GM12864 (cell line): ENCODE data around the gene ASCC1.

Source experiments
- DNase-seq: peaks from one replicate; pipeline ENCODE4 v3.0.0-alpha.2; 2011; ENCODE audit warnings: low read depth
- H3K4me3 ChIP-seq: 2 replicates; pipeline ENCODE4 v1.5.1; 2011; ENCODE audit warnings: mild to moderate bottlenecking, low read depth, low read length, control low read depth
- CTCF ChIP-seq: IDR thresholded peaks from 2 replicates; pipeline ENCODE4 v1.5.1; 2011; ENCODE audit warnings: low read depth, mild to moderate bottlenecking, moderate library complexity, low read length, control low read depth, inconsistent platforms; ENCODE audit errors: missing control alignments

Gene ASCC1

GRCh38 chr10:72068901-72069446 lies 147.1 kb downstream of the ASCC1 start:
- no peak for DNase-seq
- TF ChIP-seq CTCF: no peak
- H3K4me3 ChIP-seq: no peak overlapping the region

DNA sequence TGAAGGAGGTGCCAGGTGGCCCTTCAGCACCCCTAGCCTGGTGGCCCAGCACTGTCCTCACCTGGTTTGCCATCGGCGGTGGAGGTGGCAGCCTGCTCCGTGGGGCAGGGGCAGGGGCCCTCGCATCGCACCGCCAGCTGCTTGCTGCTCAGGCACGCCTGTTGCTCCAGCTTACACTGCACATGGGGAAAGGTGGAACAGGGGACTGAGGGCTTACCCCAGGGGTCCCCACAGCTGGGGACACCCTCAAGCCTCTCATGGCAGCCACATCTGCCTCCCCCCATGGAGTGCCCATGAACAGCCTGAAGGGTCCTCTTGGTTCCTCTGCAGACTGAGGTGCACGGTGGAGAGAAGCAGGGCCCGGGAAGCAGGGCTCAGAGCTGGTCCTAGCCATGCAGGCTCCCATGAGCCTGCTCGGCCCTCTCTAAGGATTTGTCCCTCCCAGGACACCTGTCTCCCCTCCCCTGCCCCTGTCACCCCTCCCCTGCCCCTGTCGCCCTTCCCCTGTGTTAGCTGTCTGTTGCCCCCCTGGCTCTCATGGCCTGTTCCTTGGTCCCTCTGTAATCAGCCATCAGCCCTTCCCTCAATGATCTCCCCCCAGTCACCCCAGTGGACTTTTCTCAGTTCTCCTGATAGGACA lies 147.8 kb downstream of the ASCC1 start:
- DNase-seq: no peak
- H3K4me3 ChIP-seq: no peak overlapping the region
- no peak for TF ChIP-seq CTCF

DNA sequence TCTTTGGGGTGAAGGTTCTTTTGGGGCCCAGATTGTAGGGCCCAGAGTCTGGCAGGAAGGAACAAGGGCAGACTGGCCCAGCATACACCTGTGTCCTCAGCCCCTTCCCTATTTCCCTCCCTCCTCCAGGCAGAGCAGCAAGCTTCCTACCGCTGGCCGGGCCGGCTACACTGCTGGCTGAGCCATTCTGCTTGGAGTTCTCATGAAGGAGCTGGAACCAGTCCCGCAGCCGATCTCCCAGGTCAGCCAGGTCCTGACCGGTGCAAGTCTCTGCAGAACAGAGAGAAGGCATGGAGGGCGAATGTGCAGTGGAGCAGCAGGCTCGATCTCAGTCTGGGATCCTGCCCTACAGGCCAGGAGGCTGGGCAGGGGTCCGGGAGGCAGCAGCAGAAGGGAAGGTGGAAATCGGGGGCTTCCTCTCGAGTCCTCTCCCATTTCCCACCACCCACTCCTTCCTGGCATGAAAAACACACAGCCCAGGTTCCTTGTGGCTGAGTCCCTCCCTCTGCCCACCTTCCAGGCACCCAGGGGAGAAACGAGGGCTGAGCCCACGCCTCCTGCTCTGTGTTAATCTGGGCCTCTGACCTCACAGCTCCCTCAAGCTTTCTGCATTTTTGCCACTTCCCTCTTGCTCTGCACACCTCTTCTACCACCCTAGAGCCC lies 148.5 kb downstream of the ASCC1 start:
- no peak overlapping the region for H3K4me3 ChIP-seq
- no peak for DNase-seq
- TF ChIP-seq CTCF: no peak

DNA sequence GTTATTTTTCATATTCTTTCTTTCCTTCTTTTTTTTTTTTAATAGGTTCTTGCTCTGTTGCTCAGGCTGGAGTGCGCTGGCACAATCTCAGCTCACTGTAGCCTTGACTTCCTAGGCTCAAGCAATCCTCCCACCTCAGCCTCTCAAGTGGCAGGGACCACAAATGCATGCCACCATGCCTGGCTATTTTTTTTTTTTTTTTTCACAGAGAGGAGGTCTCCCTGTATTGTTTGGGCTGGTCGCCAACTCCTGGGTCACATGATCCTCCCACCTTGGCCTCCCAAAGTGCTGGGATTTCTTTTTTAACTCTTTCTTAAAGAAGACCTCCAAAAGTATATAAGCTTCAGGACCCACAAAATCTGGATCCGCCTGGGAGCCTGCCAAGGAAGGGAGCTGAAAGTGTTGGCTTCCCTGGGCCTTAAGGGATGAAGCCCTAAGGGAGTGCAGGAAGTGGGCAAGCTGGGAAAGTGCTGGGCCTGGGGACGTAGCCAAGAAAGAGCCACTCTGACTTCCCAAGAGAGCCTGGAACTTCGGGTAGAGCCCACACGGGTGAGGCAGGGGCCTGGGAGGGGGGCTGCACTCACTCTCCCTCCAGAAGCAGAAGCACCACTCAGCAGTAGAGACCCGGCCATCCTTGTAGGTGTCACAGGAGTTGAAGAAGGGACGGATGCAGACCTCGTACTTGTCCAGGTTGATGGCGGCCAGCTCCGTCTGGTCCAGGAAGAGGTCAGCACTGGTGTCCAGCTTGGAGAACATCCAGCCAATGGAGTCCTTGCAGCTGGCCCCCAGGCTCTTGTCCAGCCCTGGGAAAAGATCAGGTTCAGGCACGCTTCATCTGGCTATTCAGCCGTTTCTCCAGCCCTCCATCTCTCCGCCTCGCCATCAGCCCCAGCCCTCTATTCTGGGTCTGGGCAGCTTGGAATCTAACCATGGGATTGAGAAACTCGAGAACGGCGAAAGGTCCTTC lies 149.5 kb downstream of the ASCC1 start:
- DNase-seq: no peak
- H3K4me3 ChIP-seq: no peak overlapping the region
- no peak for TF ChIP-seq CTCF

- DNase-seq: no peak
- no peak for TF ChIP-seq CTCF
- no peak overlapping the region for H3K4me3 ChIP-seq
Measured at GRCh38 chr10:72065439-72066025, 150.5 kb downstream of the ASCC1 start.

- DNase-seq: no peak
- no peak overlapping the region for H3K4me3 ChIP-seq
- TF ChIP-seq CTCF: no peak
Measured at GRCh38 chr10:72063703-72064391, 152.2 kb downstream of the ASCC1 start.
